HG03025 (cell line): Measurements from ENCODE around the gene TRPC4AP.

Source experiments
- ATAC-seq: cut with Tn5 transposase; IDR thresholded peaks from one replicate; pipeline ENCODE4 v1.9.1; 2021; ENCODE audit warnings: mild to moderate bottlenecking, moderate library complexity; ENCODE audit not compliant: unreplicated experiment, low FRiP score

The TRPC4AP gene

GRCh38 chr20:34976286-34976685 is 116.3 kb downstream of the TRPC4AP start:
- ATAC-seq: no peak

- ATAC-seq: no peak
Measured at GRCh38 chr20:34974246-34974645, 118.4 kb downstream of the TRPC4AP start.

DNA sequence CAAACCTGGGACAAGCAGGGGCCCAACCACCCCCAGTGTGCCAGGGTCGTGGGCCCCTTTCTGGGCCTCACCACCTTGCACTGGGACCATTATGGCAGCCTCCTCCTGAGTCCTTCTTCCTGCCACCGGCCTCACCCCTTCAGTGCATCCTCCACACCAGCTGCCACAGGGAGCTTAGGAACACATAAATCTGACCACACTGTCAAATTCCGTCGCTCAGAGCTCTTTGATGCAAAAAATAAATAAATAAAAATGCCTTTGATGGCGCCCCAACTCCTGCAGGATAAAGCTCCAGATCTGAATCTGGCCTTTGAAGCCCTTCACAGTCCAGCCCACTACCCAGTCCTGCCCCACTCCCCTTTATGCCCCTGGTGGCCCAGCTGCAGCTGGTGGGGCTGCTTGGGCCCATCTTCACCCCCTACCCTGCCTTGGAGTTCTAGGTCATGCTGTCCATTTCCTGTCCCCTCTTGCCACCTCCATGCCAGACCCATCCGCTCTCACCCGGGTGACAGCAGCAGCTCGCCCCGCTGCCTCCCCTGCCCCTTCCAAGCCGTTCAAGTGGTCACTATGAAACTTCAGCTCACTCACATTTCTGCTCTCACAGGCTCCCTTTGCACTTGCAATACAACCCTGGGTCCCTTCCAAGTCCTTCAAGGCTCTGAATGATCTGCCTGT is 120.9 kb downstream of the TRPC4AP start:
- no peak for ATAC-seq

DNA sequence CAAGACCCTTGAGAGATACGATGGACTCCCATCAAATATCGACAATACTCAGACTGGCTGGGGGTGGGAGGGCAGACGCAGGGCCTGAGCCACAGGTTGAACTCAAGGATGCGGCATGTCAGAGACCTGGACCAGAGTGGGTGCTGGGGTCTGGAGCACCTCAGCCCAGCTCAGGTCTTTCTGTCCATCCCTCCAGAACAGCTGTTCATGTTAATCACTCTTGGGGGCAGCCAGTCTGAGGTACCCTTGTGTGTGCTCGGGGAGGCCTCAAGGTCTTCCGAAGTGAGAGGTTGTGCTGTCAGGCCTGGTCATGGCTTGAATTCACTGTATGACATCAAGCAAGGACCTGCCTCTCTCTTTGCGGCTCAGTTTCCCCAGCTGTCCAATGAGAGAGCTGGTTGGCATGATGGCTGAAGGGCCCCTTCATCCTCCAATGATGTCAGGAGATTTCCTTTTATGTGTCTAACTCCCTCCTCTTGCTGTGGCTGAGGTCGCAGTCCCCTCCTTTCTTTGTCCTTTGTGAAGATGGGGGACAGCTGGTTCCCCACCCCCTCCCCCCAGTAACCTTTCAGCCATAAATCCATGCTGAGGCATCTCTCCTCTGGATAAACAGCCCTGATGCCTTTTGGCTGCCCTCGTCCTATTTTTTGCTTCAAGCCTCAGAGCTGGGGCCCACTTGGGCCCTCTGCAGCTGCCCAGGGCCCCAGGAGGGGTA is 121.6 kb downstream of the TRPC4AP start:
- no peak for ATAC-seq

GRCh38 chr20:34970193-34970840 is 122.3 kb downstream of the TRPC4AP start:
- no peak for ATAC-seq

- ATAC-seq: no peak
Measured at GRCh38 chr20:34968042-34968775, 124.4 kb downstream of the TRPC4AP start.

- no peak for ATAC-seq
Measured at GRCh38 chr20:34967421-34967820, 125.2 kb downstream of the TRPC4AP start.

DNA sequence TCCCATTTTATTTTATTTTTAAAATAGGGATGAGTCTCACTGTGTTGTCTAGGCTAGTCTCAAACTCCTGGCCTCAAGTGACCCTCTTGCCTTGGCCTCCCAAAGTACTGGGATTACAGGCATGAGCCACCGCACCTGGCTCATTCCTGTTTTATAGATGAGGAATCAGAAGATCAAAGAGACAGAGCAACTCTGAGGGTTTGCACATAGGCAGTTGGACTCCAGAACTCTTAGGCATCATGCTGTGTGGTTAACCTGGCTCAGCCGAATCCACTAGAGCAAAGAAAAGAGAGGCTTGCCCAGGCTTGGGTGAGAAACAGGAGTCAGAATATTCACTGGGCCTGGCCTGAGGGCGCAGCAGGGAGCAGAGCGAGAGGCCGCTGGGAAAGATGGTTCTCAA is 127.6 kb downstream of the TRPC4AP start:
- ATAC-seq: no peak

- no peak for ATAC-seq
Measured at GRCh38 chr20:34964486-34964885, 128.1 kb downstream of the TRPC4AP start.

DNA sequence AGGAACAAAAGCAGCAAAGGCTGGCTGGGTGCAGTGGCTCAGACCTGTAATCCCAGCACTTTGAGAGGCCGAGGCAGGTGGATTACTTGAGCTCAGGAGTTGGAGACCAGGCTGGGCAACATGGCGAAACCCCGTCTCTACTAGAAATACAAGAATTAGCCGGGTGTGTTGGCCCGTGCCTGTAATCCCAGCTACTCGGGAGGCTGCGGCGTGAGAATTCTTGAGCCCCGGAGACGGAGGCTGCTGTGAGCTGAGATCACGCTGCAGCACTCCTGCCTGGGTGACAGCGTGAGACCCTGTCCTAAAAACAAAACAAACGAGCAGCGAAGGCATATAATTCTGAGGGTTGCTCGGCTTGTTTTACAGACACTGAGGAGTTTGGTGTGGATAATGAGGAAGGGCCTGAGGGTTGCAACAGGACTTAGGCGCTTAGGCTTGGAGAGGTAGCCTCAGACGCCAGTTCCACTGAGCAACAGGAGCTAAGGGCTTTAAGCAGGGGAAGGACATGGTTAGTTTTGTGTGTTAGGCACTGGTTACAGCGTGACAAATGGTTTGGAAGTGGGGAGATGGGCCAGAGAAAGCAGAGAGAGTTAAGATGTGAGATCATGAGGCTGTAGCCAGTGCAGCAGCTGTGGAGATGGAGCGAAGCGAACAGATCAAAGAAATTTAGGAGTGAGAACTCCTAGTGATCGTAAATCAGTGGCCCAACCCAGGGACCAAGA is 135.7 kb downstream of the TRPC4AP start:
- no peak for ATAC-seq

DNA sequence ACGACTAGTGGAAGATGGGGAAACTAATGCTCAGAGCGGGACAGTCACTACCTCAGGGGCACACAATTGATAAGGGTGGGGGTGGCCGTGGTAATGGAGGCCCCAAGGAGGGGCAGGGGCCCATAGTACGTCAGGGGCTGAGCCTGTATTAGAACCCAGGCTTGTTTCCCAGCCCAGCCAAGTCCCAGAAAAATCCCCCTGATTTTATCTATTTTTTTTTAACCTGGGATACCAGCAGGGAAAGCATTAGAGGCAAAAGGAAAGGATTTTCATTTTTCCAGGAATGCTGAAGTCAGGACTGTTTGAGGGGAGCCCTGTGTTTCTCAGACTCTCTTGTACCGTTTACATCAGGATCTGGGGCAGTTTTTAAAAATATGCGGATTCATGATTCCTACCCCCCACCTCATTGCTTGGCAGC is 136.6 kb downstream of the TRPC4AP start:
- ATAC-seq: no peak

DNA sequence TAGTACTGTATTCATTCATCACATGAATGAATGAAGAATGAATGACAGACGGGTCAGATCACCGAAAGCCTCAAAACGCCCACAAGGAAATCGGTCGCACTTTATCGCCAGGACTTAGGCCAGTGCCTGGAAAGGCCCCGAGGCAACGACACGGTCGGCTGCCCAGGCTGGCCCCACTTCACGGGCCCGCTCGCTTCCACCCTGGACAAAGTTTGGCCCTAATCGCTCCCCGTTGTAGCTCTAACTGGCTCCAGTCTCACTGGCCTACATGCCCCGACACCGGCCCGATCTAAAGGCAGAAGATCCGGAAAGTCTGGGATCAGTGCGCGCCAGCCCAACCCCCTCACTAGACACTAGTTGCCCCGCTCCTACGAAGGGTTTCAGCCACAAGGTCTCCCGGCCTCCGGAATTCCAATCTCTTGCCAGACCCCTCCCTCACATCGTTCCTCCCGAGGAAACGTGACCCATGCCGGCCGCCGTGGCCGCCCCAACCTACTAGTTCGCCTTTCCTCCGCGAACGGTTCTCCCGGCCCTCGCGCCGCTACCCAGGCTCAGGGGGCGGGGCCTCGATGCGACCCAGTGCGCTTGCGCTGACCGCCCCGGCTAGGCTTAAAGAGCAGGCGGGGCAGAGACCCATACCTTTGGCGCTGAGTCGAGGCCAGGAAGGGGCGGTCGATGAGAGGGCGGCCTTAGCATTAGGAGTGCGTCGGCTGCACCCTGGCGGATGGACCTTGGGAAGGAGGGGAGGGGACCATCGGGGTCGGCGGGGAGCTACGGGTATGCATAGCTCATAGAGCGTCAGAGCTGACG is 137.2 kb downstream of the TRPC4AP start, which contains the start of the genes GSS and MYH7B:
TSS of gene GSS (minus strand) at position 576 of the 810 bp plus-strand sequence. CDS start 3,954 bp downstream, outside the sequence.
TSS of gene MYH7B (plus strand) at position 638 of the 810 bp plus-strand sequence. CDS start 22,138 bp downstream, outside the sequence.
- ATAC-seq: peak; percentile 84

DNA sequence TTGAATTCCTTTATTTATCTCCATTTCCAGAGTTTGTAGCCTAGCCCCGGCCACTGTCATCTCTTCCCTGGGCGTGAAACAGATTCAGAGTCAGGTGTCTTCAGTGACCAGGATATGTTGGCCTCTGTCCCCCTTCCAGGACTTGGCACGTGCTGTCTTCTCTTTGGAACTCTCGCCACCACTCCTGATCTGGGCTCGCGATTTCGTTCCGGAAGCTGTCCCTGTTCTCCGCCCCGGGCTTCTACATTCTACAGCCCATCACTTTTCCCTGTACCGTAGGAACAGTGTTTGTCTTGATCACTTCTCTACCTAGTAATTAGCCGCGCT is 137.7 kb downstream of the TRPC4AP start:
- ATAC-seq: no peak

GRCh38 chr20:34953960-34954359 is 138.6 kb downstream of the TRPC4AP start:
- no peak for ATAC-seq

GRCh38 chr20:34952671-34953070 is 139.9 kb downstream of the TRPC4AP start:
- ATAC-seq: no peak
